Colonic mucosa (tissue), 4 donors: ENCODE results near the gene FAM83C. TPM values are rescaled to one million over a fixed set of nuclear protein-coding genes. Genes with fewer than 3 reads are reported as not detected.

Experiments used
- DNase-seq: peaks from one replicate; pipeline ENCODE4 v3.0.0-alpha.2; 2020
- H3K27ac ChIP-seq: fragments of 200-600 bp; one replicate; pipeline ENCODE4 v1.8.0; 2021
- H3K27me3 ChIP-seq: fragments of 200-600 bp; one replicate; pipeline ENCODE4 v1.8.0; 2021
- H3K36me3 ChIP-seq: fragments of 200-600 bp; one replicate; pipeline ENCODE4 v1.8.0; 2021
- H3K4me1 ChIP-seq: fragments of 200-600 bp; one replicate; pipeline ENCODE4 v1.8.0; 2021; ENCODE audit warnings: mild to moderate bottlenecking
- H3K4me3 ChIP-seq: fragments of 200-600 bp; one replicate; pipeline ENCODE4 v1.8.0; 2021
- H3K9ac ChIP-seq, 2 donors: one replicate each; pipeline ENCODE4 v1.7.0; 2013; ENCODE audit warnings: control low read depth in 2 of 2, low read depth in 2 of 2, low read length in 2 of 2
- H3K9me3 ChIP-seq: fragments of 200-600 bp; one replicate; pipeline ENCODE4 v1.8.0; 2021
- CTCF ChIP-seq: fragments of 200-600 bp; IDR thresholded peaks from one replicate; pipeline ENCODE4 v1.8.0; 2022; ENCODE audit warnings: antibody characterized with exemption, mild to moderate bottlenecking
- intact Hi-C: fragments of 100-400 bp; cut with DNase I; formaldehyde crosslinking; loops from one replicate; pipeline ENCODE4 v1.14.1; 2022
- total RNA-seq, 2 donors: library from RNA; stranded (reverse); fragmentation: NEBNext Ultra II Directional in 1 of 2; extraction: Animal tissue kit (Norgen Biotek cat#: 25700) in 1 of 2; gene quantifications; one replicate each; pipeline ENCODE4 v1.2.1, GENCODE V29; 2021
- donor health status: healthy.
- donor health status: DM: no; HTN: no; CAD: no.
- donor health status: DM: no; HTN: no; CAD: no.

Gene FAM83C
- total RNA-seq, 2 donors from 2014 or later: 0.45 TPM; not detected in 1

DNA sequence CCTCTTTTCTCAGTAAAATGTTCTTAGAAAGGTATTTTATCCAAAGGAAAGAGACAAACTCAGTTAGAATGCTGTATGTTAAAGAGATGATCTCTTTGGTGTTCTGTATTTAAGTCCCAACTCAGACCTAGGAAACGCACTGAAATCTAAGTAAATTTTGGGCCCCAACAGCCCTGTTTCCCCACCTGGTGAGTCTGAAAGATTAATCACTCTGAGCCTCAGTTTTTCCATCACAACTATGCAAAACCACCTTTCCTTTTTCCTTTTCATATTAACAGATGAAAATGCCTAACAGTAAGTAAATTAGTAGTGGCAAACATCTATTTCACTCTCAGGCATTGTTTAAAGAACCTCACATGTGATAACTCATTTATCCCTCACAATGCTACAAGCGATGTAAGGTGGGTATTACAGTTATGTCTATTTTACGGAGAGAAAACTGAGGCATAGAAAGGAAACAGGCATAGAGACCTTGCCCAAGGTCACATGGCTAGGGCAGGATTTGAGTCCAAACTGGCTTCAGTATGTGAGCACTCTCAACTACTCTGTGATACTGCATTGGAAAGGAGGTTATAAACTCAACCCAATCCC, 36.0 kb upstream of the FAM83C start:
- intact Hi-C loops: no loop called here
- Histone ChIP-seq H3K9ac (no peak overlapping the region), H3K27ac (peak overlapping the region; percentile 81), H3K36me3 (no peaks in the 10 kb centered on the region), H3K27me3 (no peaks in the 10 kb centered on the region), H3K4me1 (peaks cover 17% of the 10 kb centered on the region), H3K9me3 (no peaks in the 10 kb centered on the region), H3K4me3 (no peak overlapping the region)
- no peak for TF ChIP-seq CTCF
- DNase-seq: no peak

- Histone ChIP-seq H3K4me1 (peaks cover 17% of the 10 kb centered on the region), H3K4me3 (no peak overlapping the region), H3K27ac (peak overlapping the region; percentile 81), H3K36me3 (no peaks in the 10 kb centered on the region), H3K9me3 (no peaks in the 10 kb centered on the region), H3K9ac (peak overlapping the region in 1 of 2 donors; percentile 41), H3K27me3 (no peaks in the 10 kb centered on the region)
- no peak for TF ChIP-seq CTCF
- peak; percentile 89 for DNase-seq
- intact Hi-C loops: no loop called here
These were observed 35.1 kb upstream of the FAM83C start for GRCh38 chr20:35327074-35327976.

DNA sequence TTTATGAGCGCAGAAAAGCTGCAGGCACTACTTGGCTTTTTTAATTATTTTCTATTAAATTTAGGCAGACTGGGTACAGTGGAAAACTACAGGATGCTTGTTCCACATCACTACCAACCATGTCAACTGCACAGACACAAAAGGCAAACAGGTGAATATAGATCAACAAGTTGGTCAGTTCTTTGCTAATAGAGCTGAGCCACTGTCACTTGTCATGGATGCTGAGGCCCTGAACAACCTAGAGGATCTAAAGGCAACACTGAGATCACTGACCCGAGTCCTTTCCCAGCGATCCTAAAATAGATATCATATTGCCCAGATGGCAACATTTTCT, 34.5 kb upstream of the FAM83C start:
- no peak for TF ChIP-seq CTCF
- intact Hi-C loops: no loop called here
- peaks cover 17% of the 10 kb centered on the region for H3K4me1 ChIP-seq

DNA sequence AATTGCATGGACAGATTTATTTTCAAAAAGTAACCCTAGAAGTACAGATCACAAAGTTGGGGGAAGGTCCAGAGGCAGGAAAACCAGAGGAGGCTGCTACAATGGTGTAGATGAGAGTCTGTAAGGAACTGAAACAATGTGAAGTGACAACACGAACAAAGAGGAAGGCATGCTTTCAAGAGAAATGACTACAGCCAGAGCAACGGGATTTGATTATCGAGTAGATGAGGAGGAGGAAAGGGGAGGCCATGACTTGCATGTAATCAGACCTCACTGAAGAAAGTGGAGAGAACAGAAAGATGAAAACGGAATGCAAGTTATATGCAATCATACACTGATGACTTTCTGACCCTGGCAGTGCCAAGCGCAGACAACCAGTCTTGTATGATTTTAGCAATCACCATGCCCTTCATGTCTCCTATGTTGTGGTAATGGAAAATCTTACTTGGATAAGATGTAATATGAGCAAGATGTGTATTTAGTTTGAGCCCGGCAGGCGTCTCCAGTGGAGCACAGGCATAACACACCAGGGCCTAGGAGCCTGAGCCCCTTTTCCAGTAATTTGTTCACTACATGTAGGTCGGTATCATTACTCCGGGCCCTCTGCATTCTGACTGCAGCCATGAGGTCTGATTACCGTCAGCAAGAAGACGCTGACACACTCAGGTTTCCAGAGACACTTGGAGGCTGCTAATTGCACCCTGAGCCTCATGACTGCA, 34.0 kb upstream of the FAM83C start:
- no peaks in the 10 kb centered on the region for H3K9me3 ChIP-seq
- DNase-seq: no peak
- TF ChIP-seq CTCF: no peak

More for the DNA sequence above, 34.5 kb upstream of the FAM83C start:
- Histone ChIP-seq H3K36me3 (no peaks in the 10 kb centered on the region), H3K27me3 (no peaks in the 10 kb centered on the region), H3K4me3 (no peak overlapping the region), H3K9me3 (no peaks in the 10 kb centered on the region), H3K9ac (peak overlapping the region in 1 of 2 donors; percentile 41), H3K27ac (peak overlapping the region; percentile 81)
- no peak for DNase-seq

DNA sequence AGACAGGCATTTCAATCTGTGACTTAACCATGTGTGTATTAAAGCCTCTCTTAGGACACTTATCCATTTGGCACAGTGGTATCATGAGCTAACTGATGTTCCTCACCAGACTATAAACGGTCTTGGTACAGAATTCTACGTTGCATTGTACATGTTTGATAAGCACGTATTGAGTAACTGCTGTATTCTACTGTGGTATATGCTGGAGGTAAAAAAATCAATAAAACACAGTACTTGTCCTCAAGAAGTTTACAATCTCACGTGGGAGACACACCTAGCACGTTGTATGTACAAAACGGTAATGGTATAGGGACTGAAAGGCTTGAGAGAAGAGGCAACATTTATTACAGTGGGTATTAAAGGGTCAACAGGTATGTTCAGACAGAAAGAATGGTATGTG, 33.2 kb upstream of the FAM83C start:
- H3K36me3 ChIP-seq: no peaks in the 10 kb centered on the region
- H3K27ac ChIP-seq: peak overlapping the region; percentile 81
- DNase-seq: no peak
- intact Hi-C loops: no loop called here
- H3K9ac ChIP-seq: no peak overlapping the region
- no peaks in the 10 kb centered on the region for H3K9me3 ChIP-seq
- no peak for TF ChIP-seq CTCF
- no peak overlapping the region for H3K4me3 ChIP-seq
- H3K27me3 ChIP-seq: no peaks in the 10 kb centered on the region
- peaks cover 17% of the 10 kb centered on the region for H3K4me1 ChIP-seq

More for the DNA sequence above, 34.0 kb upstream of the FAM83C start:
- Histone ChIP-seq H3K9ac (no peak overlapping the region), H3K36me3 (no peaks in the 10 kb centered on the region), H3K27ac (peak overlapping the region; percentile 81), H3K4me3 (no peak overlapping the region), H3K4me1 (peaks cover 17% of the 10 kb centered on the region), H3K27me3 (no peaks in the 10 kb centered on the region)
- intact Hi-C loops: no loop called here
